ENCODE results near the gene KREMEN1. TPM values are rescaled to one million over a fixed set of nuclear protein-coding genes. Genes with fewer than 3 reads are reported as not detected.
"Not testable (repeated sequence)": the region's sequence is repeated elsewhere in the genome, so short reads cannot be mapped to it uniquely, and the experiment has no call there.

KREMEN1 gene, protein sequence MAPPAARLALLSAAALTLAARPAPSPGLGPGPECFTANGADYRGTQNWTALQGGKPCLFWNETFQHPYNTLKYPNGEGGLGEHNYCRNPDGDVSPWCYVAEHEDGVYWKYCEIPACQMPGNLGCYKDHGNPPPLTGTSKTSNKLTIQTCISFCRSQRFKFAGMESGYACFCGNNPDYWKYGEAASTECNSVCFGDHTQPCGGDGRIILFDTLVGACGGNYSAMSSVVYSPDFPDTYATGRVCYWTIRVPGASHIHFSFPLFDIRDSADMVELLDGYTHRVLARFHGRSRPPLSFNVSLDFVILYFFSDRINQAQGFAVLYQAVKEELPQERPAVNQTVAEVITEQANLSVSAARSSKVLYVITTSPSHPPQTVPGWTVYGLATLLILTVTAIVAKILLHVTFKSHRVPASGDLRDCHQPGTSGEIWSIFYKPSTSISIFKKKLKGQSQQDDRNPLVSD
- total RNA-seq (2014; rRNA removed; shearing (Covaris generic); ENCODE audit: low replicate concordance) = 2.4 and 6.1 TPM in 2 replicates

GRCh38 chr22:29072979-29073617 is at the start of gene KREMEN1:
TSS of gene KREMEN1 (plus strand) at chr22:29073035. CDS start at chr22:29073131, 96 bp downstream.
- H3K36me3 ChIP-seq = no peaks in the 10 kb centered on the region
- no peaks in the 10 kb centered on the region for H3K9me3 ChIP-seq
- peak within 1 kb of the TSS; percentile 60 for H3K4me3 ChIP-seq
- peaks cover 8% of the 10 kb centered on the region; the same call in 1 of the 2 replicates for H3K27me3 ChIP-seq
- DNase-seq = no peak

DNA sequence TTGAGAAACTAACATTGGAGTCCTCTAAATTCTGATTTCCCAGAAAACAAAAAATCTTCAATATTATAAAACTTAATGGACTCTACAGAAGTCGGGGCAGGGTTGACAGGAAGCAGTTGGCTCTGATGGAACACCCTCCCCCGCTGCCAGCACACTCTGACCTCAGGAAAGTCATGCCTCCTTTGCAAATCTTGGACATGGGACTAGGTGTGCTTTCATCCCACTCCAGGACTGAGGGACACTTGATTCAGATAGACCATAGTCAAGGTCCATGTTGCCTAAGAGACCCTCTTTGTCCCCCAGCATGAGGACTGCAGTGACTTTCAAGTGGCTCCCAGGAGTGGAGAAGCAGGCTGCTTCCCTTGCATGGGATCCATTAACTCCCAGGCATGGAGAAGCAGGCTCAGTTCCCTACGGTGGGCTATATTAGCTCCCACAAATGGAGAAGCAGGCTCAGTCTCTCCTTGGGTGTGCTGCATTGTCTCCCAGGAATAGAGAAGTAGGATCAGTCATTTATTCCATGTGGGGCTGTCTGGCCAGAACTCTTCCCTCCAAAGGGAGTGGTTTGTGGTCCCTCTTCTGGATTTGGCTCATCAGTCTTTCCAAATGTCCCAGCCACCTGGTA is 49.6 kb upstream of the KREMEN1 start:
- DNase-seq = no peak
- Histone ChIP-seq H3K36me3 (no peaks in the 10 kb centered on the region), H3K27me3 (no peaks in the 10 kb centered on the region), H3K4me3 (no peak overlapping the region), H3K9me3 (no peaks in the 10 kb centered on the region; the same call in 1 of the 2 replicates)

DNA sequence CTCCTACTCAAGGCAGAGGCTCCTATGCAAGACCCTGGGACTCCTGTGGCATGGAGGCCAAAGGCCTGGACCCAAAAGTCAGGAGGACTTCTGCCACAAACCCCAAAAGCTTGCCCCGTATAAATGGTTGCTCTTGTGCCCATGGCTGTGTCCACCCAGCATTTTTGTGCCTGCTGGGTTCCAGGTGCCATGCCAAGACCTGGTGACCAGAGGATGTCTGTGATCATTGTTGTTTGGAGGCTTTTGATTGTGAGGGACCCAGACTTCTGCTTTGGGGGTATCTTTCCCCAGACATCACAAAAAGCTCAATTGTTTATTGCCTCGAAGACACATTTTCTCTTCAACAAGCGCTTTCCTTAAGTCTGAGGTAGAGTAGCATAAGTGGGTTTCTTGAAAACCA is 46.3 kb upstream of the KREMEN1 start:
- Histone ChIP-seq H3K4me3 (no peak overlapping the region), H3K36me3 (no peaks in the 10 kb centered on the region), H3K9me3 (no peaks in the 10 kb centered on the region), H3K27me3 (no peaks in the 10 kb centered on the region)
- DNase-seq = no peak

DNA sequence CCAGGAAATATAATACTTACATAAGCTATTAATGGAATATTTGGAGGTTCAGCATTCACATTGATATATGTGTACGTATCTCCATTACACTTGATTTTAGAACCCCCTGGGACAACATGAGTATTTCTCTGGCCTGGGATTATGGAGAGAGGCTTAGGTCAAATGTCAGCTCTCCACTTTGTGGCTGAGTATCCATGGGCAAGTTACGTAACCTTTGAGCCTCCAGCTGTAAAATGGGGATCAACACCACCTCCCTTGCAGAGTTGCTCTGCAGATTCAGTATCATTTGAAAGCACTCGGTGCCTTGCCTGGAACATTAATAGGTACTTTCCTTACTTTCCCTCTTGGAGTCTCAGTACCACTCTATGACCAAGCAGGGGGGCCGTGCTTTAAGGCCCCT is 44.4 kb upstream of the KREMEN1 start:
- Histone ChIP-seq H3K27me3 (no peaks in the 10 kb centered on the region), H3K36me3 (no peaks in the 10 kb centered on the region), H3K9me3 (no peaks in the 10 kb centered on the region), H3K4me3 (no peak overlapping the region)
- DNase-seq = no peak

GRCh38 chr22:29029202-29030000 is 43.4 kb upstream of the KREMEN1 start:
- Histone ChIP-seq H3K36me3 (no peaks in the 10 kb centered on the region), H3K4me3 (no peak overlapping the region), H3K27me3 (no peaks in the 10 kb centered on the region), H3K9me3 (no peaks in the 10 kb centered on the region)
- DNase-seq = no peak

DNA sequence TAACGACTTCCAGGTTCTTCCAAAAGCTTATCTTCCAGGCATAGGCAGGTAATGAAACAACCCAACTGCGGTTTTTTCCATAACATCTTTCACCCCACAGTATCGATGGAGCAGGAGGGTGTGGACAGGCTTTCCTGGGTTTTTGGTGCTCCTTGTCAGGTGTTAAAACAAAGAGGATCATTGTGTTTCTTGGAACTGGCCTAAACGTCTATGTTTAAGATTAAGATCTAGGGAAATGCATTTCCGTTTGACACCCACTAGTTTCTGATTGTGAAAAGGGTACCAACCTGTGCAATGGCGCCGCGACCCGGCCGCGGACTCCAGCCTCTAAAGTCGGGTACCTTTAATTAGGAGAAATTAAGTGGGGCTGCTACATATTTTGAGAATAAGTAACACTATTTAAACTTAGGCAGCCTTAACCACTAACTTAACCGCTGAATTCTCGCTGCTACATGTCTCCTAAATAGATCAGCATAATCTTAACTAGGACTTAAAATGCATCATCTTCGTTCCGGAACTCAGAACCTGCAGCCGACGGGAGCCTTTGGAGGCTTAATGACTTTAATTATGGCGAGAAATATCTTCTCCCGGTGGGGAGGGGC is 42.7 kb upstream of the KREMEN1 start:
- no peak for DNase-seq
- no peaks in the 10 kb centered on the region for H3K9me3 ChIP-seq
- H3K27me3 ChIP-seq = no peaks in the 10 kb centered on the region

GRCh38 chr22:29030618-29031226 is 42.1 kb upstream of the KREMEN1 start:
- Histone ChIP-seq H3K9me3 (no peaks in the 10 kb centered on the region), H3K36me3 (no peaks in the 10 kb centered on the region), H3K4me3 (no peak overlapping the region), H3K27me3 (no peaks in the 10 kb centered on the region)
- peak; percentile 72 for DNase-seq

More for the DNA sequence above, 42.7 kb upstream of the KREMEN1 start:
- H3K4me3 ChIP-seq = no peak overlapping the region
- H3K36me3 ChIP-seq = no peaks in the 10 kb centered on the region

- Histone ChIP-seq H3K27me3 (no peaks in the 10 kb centered on the region), H3K36me3 (no peaks in the 10 kb centered on the region), H3K9me3 (no peaks in the 10 kb centered on the region), H3K4me3 (no peak overlapping the region)
- DNase-seq = peak; percentile 79
Observed at GRCh38 chr22:29031227-29032011, 41.4 kb upstream of the KREMEN1 start.

- Histone ChIP-seq H3K9me3 (no peaks in the 10 kb centered on the region), H3K27me3 (no peaks in the 10 kb centered on the region), H3K36me3 (no peaks in the 10 kb centered on the region), H3K4me3 (no peak overlapping the region)
- no peak for DNase-seq
Observed at GRCh38 chr22:29032014-29032475, 40.8 kb upstream of the KREMEN1 start.

DNA sequence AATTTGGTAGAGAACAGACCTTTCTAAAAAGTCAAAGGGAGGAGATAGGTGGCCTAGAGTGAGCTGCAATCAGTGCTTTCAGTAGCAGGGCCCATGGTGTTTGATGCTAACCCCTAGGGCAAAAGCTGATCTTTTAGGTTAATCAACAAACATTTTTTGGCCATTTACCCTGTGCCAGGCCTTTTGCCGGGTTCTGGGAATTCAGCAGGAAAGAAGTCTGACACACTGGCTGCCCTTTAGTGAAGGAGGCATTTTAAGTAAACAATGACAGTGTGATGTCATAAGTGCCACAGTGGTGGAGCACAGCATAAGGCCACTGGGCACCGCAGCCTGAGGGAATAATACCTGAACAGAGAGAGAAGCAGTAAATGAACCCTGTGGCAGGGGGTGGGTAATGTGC is 40.3 kb upstream of the KREMEN1 start:
- DNase-seq = no peak
- Histone ChIP-seq H3K9me3 (no peaks in the 10 kb centered on the region), H3K4me3 (no peak overlapping the region), H3K36me3 (no peaks in the 10 kb centered on the region), H3K27me3 (no peaks in the 10 kb centered on the region)

DNA sequence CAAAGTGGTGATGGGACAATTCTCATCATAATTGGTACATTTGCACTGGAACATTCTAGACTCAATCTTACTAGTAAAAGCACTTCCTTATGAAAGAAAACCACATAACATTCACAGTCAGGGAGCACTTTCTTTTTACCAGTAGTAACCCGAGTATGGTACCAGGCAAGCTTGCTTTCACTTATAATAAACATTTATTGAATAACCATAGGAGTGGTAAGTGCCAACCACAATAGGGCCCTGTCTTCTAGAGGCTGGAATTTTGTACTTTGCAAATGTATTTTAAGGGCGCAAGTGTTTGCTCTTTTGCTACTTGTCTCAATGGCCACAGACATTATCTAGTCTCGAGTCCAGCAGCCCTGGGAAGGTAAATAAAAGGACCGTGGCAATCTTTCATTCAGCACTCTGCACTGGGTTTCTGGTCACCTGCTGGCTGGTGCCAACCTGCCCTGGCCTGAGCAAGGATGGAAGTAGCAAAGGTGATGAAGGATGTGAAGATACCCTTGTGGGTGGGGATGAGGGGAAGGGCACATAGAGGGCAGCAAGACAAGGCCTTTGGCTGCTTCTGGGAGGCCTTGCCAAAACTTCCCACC is 35.4 kb upstream of the KREMEN1 start:
- H3K4me3 ChIP-seq = no peak overlapping the region
- DNase-seq = no peak
- H3K9me3 ChIP-seq = no peaks in the 10 kb centered on the region
- no peaks in the 10 kb centered on the region for H3K27me3 ChIP-seq
- H3K36me3 ChIP-seq = no peaks in the 10 kb centered on the region; the same call in 1 of the 2 replicates

- no peaks in the 10 kb centered on the region for H3K27me3 ChIP-seq
- no peak overlapping the region for H3K4me3 ChIP-seq
- no peaks in the 10 kb centered on the region; the same call in 1 of the 2 replicates for H3K36me3 ChIP-seq
- DNase-seq = no peak
- H3K9me3 ChIP-seq = no peaks in the 10 kb centered on the region
Observed at GRCh38 chr22:29039148-29039547, 33.7 kb upstream of the KREMEN1 start.

GRCh38 chr22:29039684-29040083 is 33.2 kb upstream of the KREMEN1 start:
- DNase-seq, H3K36me3 ChIP-seq, H3K4me3 ChIP-seq, H3K27me3 ChIP-seq, H3K9me3 ChIP-seq: not testable (repeated sequence)

GRCh38 chr22:29040385-29041275 is 32.2 kb upstream of the KREMEN1 start:
- Histone ChIP-seq H3K9me3 (no peaks in the 10 kb centered on the region), H3K4me3 (no peak overlapping the region), H3K36me3 (no peaks in the 10 kb centered on the region; the same call in 1 of the 2 replicates), H3K27me3 (no peaks in the 10 kb centered on the region)
- peak; percentile 55 for DNase-seq

Data from MG63 (cell line).